ENCODE data around the gene SIPA1L3. TPM values are rescaled to one million over a fixed set of nuclear protein-coding genes. Genes with fewer than 3 reads are reported as not detected.

Gene SIPA1L3
- total RNA-seq, 4 donors from 2014 or later: 50.0 to 69.8 (median 53.6) TPM

GRCh38 chr19:38219221-38219620 is 312.2 kb downstream of the SIPA1L3 start:
- WGBS, 2 donors: 86 to 91% methylated on average over 10 of the region's 10 CpGs
- intact Hi-C loops (cut with DNase I; ENCODE audit: low total_unique reads): no loop called here
- no peak for TF ChIP-seq CTCF (IDR thresholded peaks at IDR 0.05)
- TF ChIP-seq POLR2A (IDR thresholded peaks at IDR 0.05): no peak
- H3K4me3 ChIP-seq (ENCODE audit: low read depth, poor library complexity, severe bottlenecking): no peak overlapping the region
- DNase-seq (ENCODE audit: low spot score in 2 of 2): no peak

GRCh38 chr19:38221421-38221820 is 314.4 kb downstream of the SIPA1L3 start:
- WGBS, 2 donors: 93 to 97% methylated on average over 6 of the region's 6 CpGs
- DNase-seq (ENCODE audit: low spot score in 2 of 2): no peak
- intact Hi-C loops (cut with DNase I; ENCODE audit: low total_unique reads): loop anchor here (10.0 kb wide), 2 partner anchors 77 to 317 kb away; partner anchors contain the start of genes SIPA1L3 and WDR87
- H3K4me3 ChIP-seq (ENCODE audit: low read depth, poor library complexity, severe bottlenecking): no peak overlapping the region
- no peak for TF ChIP-seq CTCF (IDR thresholded peaks at IDR 0.05)
- TF ChIP-seq POLR2A (IDR thresholded peaks at IDR 0.05): no peak

- TF ChIP-seq CTCF (IDR thresholded peaks at IDR 0.05) (no peak), POLR2A (IDR thresholded peaks at IDR 0.05) (no peak)
- H3K4me3 ChIP-seq (ENCODE audit: low read depth, poor library complexity, severe bottlenecking): no peak overlapping the region
- WGBS, 2 donors: 58 to 68% methylated on average over 37 to 62 of the region's 64 CpGs
- intact Hi-C loops (cut with DNase I; ENCODE audit: low total_unique reads): loop anchor here (10.0 kb wide), 2 partner anchors 77 to 317 kb away; partner anchors contain the start of genes SIPA1L3 and WDR87
- DNase-seq (ENCODE audit: low spot score in 2 of 2): no peak
These were observed 315.2 kb downstream of the SIPA1L3 start for GRCh38 chr19:38221919-38222830.

- no peak for DNase-seq (ENCODE audit: low spot score in 2 of 2)
- intact Hi-C loops (cut with DNase I; ENCODE audit: low total_unique reads): loop anchor here (10.0 kb wide), 2 partner anchors 78 to 318 kb away; partner anchors contain the start of genes SIPA1L3 and WDR87
- WGBS, 2 donors: 86 to 87% methylated on average over 3 of the region's 3 CpGs
- TF ChIP-seq CTCF (IDR thresholded peaks at IDR 0.05): no peak
- TF ChIP-seq POLR2A (IDR thresholded peaks at IDR 0.05): no peak
- H3K4me3 ChIP-seq (ENCODE audit: low read depth, poor library complexity, severe bottlenecking): no peak overlapping the region
These were observed 316.1 kb downstream of the SIPA1L3 start for GRCh38 chr19:38223119-38223523.

GRCh38 chr19:38223617-38224013 is 316.6 kb downstream of the SIPA1L3 start:
- H3K4me3 ChIP-seq (ENCODE audit: low read depth, poor library complexity, severe bottlenecking): no peak overlapping the region
- no peak for DNase-seq (ENCODE audit: low spot score in 2 of 2)
- intact Hi-C loops (cut with DNase I; ENCODE audit: low total_unique reads): loop anchor here (10.0 kb wide), 2 partner anchors 79 to 319 kb away; partner anchors contain the start of genes SIPA1L3 and WDR87
- TF ChIP-seq POLR2A (IDR thresholded peaks at IDR 0.05) (no peak), CTCF (IDR thresholded peaks at IDR 0.05) (no peak)
- 8 to 9% methylated on average over 13 of the region's 13 CpGs for WGBS, 2 donors

All from lower leg skin (tissue), 4 donors.